SU-DHL-6 (cell line): ENCODE data around the gene IGF2BP3.

ENCODE experiments used
- CTCF ChIP-seq: fragments of 200-600 bp; sonication (generic); IDR thresholded peaks from one replicate; pipeline ENCODE4 v1.5.1; 2017; ENCODE audit warnings: antibody characterized with exemption, mild to moderate bottlenecking, low read length, moderate library complexity; ENCODE audit not compliant: insufficient read depth, poor library complexity, severe bottlenecking
- EZH2phosphoT487 ChIP-seq: fragments of 200-600 bp; sonication (generic), shearing (Covaris generic); conservative IDR thresholded peaks from 2 replicates; pipeline ENCODE4 v1.6.1; 2018; ENCODE audit warnings: mild to moderate bottlenecking, antibody characterized with exemption, low read length, moderate library complexity, mixed read lengths

GRCh38 chr7:23378996-23379395 lies 91.3 kb downstream of the IGF2BP3 start:
- no peak for TF ChIP-seq CTCF
- no peak for TF ChIP-seq EZH2phosphoT487
